Limb (tissue), 2 donors: Measurements from ENCODE around the gene ERCC6.

Experiments
- DNase-seq, 2 donors: peaks; one replicate each; pipeline ENCODE4 v3.0.0-alpha.2; 2016; ENCODE audit errors: extremely low spot score in 2 of 2

ERCC6 gene

DNA sequence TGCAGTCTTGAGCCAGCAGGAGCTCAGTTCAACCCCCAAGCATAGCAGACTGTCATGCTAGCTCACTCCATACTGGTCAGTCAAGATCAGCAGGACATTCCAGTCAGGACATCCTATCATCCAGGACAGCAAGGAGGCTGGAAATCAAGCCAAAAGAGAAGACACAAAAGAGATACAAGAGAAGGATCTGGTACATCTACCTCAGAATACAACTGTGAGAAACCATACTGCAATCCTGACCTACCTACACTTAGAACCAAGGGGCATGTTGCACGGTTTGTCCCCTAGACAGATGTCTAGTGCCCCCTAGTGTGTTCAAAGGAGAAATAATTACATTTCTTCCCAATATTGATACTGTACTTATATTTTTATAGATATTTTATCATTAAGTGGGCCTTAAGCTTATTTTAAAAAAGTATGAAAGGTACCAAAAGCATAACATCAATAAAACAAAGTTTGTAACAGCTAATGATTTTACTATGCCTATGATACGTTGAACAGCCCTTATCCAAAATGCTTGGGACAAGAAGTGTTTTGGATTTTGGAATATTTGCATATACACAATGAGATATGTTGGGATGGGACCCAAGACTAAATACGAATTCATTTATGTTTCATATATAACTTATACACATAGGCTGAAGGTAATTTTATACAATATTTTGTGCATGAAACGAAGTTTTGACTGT is 26.7 kb downstream of the ERCC6 start:
- DNase-seq: peak in 1 of 2 donors; percentile 59

DNA sequence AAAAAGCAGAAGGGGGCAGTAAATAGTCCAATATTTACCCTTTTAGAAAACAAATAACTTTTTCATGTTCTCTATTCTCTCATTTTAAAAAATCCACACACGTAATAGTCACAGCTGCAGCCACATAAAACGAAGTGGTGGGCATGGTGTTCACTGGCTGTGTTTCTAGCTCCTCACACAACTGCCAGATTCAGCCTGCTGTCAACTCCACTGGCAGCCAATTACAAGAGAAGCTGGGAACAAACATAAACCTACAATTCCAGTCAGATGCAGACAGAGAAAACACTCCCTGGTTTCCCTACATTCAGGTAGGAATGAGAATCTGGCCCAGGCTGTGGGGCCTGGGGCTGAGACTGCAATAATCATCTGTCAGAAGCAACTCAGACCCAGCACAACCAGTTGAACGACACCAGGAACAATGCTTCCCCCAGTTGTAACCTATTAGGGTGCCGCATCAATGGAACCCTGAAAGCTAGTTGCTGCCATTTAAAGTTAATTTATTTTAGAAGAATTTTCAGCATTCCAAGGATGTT is 29.1 kb downstream of the ERCC6 start:
- no peak for DNase-seq

DNA sequence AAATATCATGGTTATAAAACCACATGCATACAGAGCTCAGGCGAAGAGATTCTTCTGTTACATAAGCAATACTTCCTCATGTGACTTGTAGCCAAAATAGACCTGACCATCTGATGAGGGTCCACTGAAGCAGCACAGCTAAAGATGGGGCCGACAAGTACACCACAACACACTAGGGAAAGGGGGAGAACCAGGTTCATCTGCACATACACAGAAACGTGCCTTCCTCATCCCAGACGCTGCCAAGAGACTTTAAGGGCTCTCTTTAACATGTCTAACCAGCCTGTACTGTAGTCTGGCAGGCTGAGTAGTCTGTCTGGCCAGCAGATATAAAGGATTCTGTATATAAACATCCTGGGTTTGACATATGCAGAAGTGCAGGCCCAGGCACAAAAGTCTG is 30.3 kb downstream of the ERCC6 start:
- DNase-seq: no peak

DNA sequence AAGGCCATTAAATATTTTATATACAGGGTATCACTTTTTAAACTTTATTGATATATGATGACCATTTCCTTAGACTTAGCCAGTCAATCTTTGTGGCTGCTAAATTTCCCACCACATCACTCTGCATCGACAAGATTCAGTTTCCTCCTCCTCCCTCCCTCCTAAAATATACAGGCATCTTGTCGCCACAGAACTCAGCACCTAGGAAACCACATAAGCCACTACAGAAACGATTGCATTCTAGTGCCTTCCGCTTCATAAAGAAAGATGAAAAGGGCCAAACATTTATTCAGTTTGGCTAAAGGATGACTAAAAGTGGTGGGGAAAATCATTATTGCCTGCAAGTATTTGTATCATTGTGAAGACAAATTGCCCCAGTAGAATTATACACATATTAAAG is 30.7 kb downstream of the ERCC6 start:
- no peak for DNase-seq

DNA sequence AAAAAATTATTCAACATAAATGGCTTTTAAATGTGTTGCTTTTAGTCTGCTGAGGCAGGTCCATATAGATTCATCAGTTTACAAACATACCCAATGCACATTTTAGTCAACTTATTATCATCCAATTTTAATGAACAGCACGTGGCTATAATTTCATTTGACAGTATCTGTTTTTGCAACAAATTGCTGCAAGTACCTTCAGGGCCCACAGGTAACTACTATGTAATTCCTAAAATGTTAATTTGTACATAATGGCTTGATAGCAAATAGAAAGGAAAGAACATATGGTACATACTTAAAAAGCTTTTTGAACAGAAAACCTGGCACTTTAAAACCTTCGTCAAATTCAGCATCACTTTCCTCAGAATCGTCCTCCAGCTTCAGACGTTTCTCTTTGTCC is 33.3 kb downstream of the ERCC6 start:
- no peak for DNase-seq

DNA sequence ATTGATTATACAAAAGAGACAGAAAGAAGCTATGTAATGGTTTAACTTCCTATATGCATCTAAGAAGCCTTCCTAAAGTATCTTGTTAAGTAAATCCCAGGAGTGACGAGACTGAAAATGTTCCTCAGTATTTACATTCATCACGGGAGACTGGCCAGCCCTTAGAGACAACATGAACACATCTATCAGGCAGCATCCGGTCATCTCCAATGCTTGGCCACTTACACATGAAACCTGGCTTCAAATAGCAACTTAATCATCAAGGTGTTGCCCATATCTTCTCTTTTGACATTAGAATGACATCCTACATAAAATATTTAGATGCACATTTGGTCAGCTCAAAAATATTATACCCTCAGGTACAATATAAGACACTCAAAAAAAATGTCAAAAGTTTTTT is 33.8 kb downstream of the ERCC6 start:
- no peak for DNase-seq

DNA sequence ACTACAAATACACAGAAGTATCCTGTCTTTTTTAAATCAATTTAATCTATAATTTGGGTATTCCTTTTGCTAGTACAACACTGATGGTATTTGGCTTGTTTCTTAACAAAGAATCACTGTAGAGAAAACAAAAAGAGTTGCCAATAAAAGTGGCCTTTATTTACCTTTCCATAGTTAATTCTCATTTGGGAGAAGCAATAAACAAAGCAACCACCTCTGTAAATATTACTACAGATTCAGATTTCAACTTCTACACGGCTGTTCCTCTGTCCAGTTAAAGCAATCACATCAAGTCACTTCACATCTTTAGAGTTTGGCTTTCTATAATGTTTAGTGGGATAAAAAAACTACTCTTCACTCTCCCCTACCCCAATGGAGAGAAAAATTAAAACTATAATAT is 34.4 kb downstream of the ERCC6 start:
- DNase-seq: no peak

DNA sequence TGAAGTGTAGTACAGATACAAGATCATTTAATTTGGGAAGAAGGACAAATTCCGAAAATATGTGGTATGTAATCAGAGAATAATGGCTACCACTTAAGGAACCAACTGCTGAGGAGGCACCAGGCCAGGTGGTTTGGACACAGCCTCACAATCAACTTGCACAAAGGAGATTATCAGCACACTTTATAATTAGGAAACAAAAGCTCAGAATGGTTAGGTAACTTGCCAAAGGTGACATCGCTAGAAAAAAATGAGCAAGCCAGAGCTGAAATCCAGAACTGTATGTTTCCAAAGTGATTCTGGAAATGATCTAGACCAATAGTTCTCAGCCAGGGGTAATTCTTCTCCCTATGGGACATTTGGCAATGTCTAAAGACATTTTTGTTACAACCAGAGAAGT is 36.6 kb downstream of the ERCC6 start:
- DNase-seq: no peak

DNA sequence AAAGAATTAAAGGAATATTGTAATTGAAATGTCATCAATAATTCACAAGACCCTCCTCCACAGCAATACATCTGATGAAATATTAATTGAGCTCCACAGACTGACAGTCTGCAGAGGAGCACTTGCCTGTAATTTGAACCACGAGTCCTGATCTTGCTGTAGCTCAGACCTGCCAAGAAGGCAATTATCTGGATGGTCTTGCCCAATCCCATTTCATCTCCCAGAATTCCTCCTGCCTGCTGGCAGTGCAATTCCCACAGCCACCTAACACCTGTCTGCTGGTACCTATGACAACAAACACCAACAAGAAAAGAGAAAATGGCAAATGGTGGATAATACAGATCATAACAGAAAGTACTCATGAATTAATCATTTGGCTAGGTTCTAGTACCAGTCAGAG is 38.5 kb downstream of the ERCC6 start:
- no peak for DNase-seq

DNA sequence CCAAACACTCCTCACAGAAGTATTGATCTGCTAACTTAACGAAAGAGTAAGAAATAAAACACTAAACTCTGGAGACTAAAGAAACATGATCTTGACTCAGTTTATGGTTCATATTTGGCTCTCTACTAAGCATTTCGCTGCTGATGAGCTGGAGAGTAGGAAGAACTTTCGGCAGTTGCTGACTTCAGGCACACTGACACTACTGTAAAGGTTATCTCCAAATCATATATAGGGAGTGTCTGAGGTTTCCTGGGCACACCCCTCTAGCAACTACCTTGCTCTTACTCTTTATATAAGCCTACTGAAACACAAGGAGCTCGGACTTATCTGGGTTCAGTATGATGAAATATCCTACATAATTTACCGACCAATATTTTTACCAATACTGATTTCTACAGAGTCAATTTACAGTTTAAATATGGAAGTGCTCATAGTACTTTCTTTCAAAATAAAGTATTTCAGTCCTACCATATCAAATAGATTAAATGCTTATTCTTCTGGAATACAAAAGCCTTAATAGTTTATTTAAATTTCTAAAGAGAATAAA is 39.5 kb downstream of the ERCC6 start:
- no peak for DNase-seq

DNA sequence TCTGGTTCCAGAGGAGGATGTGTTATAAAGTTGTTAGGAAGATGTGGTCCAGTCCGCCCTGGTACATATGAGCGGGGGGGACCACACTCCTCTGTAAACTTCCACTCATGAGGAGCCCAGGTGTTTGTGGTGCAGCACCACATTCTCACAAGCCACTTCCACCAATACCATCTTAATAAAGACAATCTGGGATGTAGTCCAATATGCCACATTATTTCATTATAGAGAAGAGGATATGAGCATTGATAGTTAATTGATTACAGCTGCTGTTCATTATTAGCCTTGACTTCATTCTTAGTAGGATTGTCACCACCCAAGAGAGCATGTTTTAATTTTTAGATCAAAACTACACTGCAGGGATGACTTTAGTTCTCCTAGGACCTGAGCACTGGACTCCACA is 40.5 kb downstream of the ERCC6 start:
- no peak for DNase-seq

DNA sequence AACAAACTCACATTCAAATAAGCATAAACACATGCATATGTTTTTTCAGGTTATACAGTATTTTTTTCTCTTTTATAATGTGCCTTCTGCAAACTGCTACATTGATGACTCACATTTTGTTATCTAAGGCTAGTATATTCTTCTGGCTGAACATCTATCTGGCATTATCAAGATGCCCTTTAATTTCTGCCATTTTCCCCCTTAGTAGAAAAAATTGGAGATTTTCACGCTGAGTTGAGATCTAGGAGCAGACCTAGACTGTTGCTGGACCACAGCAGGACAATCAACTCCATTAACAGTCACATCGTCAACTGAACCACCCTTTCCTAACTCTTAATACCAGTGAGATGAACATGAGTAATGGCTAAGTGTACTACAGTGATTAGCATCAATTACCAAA is 41.6 kb downstream of the ERCC6 start:
- DNase-seq: no peak

DNA sequence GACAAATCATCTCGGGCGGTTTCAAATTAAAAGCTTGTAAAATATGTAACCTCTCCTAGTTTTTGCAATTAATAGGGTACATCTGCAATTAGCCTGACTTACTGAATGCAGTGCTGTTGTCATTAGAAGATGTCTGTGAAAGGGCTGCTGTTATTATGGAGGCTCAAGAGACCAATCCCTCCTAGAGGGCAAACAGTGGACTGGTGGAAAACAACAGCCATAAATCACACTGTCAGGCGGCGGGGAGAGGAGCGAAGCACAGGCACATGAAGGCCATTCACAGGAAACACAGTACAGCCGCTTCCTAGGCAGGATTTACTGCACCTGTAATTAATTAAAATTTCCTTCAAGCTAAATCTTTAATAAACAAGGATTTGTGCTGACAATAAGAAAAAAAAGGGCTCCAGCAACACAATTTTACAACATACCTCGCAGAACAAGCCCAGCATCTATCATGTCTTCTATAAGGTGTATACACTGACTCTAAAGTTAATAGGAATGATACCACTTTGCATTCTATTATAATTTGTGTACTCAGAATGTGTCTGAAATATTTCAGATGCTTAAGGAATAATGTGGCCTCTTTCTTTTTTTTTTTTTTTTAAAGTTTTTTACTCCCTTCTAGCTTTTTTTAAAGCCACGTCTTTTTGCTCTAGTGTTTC is 50.7 kb downstream of the ERCC6 start:
- DNase-seq: no peak

DNA sequence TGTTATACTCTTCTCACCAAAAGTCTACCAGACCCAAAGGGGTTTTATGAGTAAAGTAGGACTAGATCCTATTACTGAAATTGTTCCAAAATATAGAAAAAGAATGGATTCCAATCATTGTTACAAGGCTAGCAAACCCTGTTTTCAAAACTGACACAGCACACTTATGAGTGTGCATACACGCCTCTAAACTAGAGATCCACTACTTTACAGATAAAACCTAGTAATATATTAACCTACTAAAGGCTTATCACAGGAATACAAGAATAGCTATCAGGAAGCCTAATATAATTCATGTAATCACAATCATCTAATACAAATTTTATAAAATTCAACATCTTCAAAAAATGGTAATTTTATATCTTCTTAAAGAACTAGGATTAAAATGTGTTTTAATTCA is 52.2 kb downstream of the ERCC6 start:
- no peak for DNase-seq

DNA sequence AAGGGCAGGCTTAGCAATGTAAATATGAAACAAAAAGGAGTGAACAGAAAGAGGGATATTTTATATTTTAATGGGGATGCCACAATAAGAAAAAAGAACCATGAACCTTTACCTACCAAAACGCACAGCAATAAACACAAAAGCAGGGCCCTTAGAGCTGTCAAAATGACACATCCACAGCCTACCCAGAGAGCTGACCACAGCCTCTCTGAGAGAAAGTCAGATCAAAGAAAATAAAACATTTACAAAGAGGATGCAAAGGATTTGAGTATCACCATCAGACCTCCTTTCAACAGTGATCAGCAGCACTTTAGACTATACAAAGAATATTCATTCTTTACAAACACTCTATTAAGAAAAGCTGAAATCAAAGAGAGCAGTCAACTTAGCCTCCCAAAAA is 52.9 kb downstream of the ERCC6 start:
- no peak for DNase-seq

DNA sequence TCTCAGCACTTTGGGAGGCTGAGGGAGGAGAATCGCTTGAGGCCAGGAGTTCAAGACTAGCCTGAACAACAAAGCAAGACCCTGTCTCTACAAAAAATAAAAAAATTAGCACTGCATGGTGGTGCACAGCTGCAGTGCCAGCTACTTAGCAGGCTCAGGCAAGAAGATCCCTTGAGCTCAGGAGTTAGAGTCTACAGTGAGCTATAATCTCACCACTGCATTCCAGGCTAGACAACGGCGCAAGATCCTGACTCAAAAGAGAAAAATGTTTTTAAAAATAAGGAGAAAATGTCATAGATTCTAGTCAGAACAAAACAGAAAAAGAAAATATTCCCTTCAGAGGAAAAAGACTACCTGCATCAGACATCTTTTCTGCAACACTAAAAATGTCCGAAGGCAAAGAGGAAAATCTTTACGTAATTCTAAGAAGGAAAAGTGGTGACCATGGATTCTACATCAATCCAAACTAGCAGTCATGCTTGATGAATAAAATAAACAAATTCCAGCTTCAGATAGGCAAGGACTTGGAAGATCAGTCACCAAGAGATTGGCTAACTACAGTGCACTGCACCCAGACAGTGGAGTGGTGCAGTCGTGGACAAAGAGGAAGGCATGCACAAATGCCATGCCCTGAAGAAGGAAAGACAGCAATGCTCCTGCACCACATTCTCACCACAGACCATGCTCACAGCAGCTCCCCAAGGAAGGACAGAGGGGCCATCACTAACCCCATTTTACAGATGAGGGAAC is 54.3 kb downstream of the ERCC6 start:
- no peak for DNase-seq

DNA sequence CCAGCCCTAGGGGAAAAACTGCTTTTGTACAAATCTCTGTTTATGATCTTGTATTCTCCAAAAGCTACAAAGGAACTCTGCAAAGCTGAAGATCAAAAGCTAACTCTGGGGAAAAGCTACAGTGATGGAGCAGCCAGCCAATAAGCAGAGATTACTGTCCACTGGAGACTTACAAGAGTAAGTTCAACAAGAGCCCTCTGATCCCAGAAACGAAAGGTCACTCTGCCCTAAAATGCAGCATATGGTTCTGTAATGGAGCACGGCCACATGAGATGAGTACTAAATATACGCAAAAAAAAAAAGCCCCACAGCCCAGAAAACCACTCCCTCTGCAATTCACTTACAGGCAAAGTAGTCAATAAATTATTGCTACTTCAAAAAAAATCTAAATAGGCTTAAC is 60.1 kb downstream of the ERCC6 start:
- DNase-seq: no peak

DNA sequence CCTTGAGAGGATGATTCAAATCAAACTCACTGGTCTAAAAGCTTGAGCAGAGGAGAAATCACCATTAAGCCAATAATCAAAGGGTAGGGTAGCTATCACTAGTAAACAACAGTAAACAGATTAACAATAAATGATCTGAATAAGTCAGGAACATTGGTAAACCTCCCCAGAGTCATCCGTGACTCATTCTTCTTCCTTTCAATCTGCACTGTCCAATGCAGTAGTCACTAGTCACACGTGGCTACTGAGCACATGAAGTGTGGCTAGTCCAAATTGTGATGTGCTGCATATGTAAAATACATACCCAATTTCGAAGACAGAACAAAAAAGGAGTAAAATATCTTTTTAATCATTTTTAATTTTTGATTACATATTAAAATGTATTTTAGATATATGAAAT is 64.0 kb downstream of the ERCC6 start:
- DNase-seq: no peak

DNA sequence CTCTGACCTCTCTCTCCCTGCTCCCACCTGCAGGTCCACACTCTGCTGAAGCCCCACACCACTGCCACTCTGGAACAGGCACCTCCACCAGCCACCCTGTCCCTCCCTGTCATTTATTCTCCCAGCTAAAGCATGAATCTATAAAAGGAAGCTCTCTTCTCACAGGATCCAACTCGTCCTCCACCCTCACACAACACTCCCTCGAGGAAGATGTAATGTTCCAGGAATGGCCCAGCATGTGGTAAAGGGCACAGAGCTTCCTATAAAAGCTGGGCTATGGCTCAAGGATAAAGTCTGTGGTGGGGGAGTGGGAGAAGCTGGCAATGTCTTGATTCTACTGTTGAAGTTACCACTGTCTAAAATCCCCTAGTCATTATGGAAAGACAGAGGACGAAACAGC is 67.4 kb downstream of the ERCC6 start:
- no peak for DNase-seq

DNA sequence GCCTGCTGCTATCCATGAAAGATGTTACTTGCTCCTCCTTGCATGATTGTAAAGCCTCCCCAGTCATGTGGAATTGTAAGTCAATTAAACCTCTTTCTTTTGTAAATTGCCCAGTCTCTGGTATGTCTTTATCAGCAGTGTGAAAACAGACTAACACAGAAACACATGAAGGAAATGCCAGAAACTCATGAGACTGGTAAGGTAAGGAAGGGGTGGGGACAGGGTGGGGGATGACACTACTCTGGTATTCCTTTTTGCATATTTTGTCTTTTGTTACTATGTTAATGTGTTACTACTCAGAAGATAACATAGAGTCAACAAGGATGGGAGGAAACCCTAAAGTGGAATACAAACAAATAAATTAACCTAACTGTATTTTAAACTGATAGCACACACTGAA is 73.2 kb downstream of the ERCC6 start:
- DNase-seq: no peak
